NCI-H2227 (cell line): ENCODE results near the gene ZNF514.
"Not testable (repeated sequence)": the region's sequence is repeated elsewhere in the genome, so short reads cannot be mapped to it uniquely, and the experiment has no call there.

Experiments
- DNase-seq: peaks from one replicate; lab custom pipeline; 2025; ENCODE audit not compliant: unreplicated experiment; lab: John Stamatoyannopoulos, UW

Gene ZNF514

GRCh38 chr2:95138702-95139101 is 20.9 kb downstream of the ZNF514 start:
- no peak for DNase-seq

- no peak for DNase-seq
Observed at GRCh38 chr2:95122197-95122551, 37.5 kb downstream of the ZNF514 start.

GRCh38 chr2:95121407-95122196 is 38.0 kb downstream of the ZNF514 start, which contains the start of gene MRPS5:
MRPS5 (minus strand) TSS chr2:95121808; CDS start chr2:95121791, 17 bp downstream.
- peak; percentile 90 for DNase-seq

- no peak for DNase-seq
Observed at GRCh38 chr2:95121093-95121406, 38.6 kb downstream of the ZNF514 start.

GRCh38 chr2:95115418-95115817 is 44.2 kb downstream of the ZNF514 start:
- peak; percentile 73 for DNase-seq

DNA sequence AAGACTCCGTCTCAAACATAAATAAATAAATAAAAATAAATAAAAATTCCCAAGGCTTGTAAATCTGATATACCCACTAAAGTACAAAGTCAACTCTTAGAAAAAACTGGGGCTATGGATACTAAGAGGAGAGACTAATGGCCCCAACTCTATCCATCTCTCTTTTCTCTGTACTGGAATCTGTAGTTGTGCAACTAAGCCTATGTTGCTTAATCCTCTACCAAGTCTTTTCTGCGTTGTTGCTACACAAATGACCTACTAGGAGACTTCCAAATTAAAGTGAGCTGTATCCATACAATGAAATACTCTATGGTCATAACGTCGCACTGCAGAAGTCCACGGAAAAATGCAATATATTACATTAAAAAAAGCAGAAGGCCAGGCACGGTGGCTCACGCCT is 46.2 kb downstream of the ZNF514 start:
- no peak for DNase-seq

DNA sequence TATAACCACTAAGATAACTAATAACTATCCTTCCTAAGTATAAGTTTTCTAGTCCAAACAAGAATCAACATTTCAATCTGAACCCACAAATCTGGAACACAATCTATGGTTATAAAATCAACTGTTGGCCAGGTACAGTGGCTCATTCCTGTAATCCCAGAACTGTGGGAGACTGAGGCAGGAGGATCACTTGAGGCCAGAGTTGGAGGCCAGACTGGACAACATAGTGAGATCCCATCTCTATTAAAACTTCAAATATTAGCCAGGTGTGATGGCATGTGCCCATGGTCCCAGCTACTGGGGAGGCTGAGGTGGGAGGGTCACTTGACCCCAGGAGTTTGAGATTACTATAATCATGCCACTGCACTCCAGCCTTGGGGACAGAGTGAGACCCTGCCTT is 49.3 kb downstream of the ZNF514 start:
- DNase-seq, result no peak

DNA sequence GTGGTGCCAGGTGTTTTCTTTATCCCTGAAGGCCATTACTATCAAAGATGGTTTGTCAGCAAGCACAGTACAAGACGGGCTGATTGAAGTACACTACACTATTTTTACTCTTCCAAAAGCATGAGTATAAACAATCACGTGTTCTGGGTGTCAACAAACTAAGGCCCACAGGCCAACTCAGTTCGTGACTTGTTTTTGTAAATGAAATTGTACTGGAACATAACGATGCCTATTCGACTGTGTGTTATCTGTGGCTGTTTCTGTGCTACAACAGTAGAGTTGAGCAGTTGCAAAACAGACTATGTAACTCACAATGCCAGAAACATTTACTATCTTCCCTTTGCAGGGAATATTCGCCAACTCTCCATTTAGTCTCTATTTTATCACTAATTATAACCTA is 50.4 kb downstream of the ZNF514 start:
- no peak for DNase-seq

GRCh38 chr2:95106081-95106480 is 53.6 kb downstream of the ZNF514 start:
- no peak for DNase-seq

DNA sequence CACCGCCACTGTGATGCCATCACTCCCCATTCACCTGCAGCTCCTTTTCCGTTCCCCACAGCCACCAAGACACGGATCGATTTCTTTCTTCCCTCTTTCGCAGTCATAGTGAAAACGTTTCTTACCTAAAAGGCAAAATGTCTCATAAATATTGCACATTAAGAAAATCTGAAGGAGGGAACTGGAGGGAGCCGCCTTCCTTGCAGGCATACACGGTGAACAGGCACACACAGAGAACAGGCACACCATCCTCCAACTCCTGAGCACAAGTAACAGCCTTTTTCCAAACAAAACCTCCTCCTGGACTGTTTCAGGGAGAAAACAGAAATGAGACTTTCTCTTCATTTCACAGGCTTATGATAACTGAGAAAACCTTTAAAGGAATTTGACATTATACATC is 55.0 kb downstream of the ZNF514 start:
- no peak for DNase-seq

DNA sequence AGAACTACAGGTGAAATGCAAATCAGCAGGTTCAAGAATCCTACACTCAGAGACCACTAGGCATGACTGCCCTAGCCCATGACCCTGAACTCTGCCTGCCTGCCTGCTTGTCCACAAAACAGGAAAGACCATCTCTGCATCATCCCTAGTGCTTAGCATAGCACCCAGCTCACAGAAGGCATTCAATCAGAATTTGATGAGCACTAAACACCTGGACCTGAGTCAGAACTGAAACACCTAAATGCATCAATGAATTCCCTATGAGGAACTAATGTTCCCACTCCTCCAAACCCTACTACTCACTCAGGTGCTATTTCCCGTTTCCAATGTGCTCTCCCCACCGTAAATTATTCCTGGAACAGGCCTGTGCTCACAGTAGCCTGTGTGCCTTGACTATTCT is 59.7 kb downstream of the ZNF514 start:
- no peak for DNase-seq

- DNase-seq, result not testable (repeated sequence)
Observed at GRCh38 chr2:95098273-95098672, 61.4 kb downstream of the ZNF514 start.
